WI38 (cell line): ENCODE results near the gene DNAJC6.

Experiments
- H3K4me3 ChIP-seq: 2 replicates; pipeline ENCODE4 v1.5.1; 2011; ENCODE audit warnings: low read depth, mild to moderate bottlenecking, control low read depth, low read length
- TF ChIP-seq, protein P1 (sequence below): IDR thresholded peaks from 2 replicates; pipeline ENCODE4 v1.5.1; 2012; ENCODE audit warnings: low read depth, mild to moderate bottlenecking, control low read depth, low read length

The DNAJC6 gene

DNA sequence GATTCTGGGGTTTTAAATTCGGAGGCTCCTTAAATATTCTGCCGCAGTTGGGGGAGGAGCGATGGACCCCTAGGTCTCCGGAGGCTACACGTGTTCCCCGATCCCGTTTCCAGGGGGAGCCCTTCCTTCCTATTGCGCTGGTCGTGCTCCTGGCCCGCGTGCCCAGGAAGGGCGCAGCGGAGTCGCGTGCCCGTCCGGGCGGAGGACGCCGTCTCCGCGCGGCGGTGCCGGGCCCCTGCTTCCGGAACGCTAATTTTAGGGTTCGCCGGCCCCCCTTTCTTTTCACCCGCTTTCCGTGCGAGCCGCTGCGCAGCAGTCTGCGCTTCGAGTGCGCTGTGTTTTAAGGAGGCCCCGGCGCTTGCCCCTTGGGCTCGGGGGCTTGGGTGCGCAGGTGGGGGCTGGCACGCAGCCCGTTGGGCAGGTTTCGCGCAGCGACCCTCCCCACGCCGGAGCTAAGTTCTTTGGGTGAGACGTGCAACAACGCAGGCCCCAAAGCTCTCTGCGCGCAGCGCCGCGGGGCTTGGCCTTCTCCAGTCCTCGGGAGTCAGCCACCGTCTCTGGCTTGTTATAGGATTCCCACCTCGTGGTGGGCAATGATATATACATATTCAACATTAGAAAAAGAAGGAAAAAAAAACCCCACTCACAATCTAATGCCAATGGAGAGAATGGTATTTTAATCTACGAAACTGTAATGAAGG lies 43.5 kb upstream of the DNAJC6 start:
- TF ChIP-seq, protein P1, sequence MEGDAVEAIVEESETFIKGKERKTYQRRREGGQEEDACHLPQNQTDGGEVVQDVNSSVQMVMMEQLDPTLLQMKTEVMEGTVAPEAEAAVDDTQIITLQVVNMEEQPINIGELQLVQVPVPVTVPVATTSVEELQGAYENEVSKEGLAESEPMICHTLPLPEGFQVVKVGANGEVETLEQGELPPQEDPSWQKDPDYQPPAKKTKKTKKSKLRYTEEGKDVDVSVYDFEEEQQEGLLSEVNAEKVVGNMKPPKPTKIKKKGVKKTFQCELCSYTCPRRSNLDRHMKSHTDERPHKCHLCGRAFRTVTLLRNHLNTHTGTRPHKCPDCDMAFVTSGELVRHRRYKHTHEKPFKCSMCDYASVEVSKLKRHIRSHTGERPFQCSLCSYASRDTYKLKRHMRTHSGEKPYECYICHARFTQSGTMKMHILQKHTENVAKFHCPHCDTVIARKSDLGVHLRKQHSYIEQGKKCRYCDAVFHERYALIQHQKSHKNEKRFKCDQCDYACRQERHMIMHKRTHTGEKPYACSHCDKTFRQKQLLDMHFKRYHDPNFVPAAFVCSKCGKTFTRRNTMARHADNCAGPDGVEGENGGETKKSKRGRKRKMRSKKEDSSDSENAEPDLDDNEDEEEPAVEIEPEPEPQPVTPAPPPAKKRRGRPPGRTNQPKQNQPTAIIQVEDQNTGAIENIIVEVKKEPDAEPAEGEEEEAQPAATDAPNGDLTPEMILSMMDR: no peak

DNA sequence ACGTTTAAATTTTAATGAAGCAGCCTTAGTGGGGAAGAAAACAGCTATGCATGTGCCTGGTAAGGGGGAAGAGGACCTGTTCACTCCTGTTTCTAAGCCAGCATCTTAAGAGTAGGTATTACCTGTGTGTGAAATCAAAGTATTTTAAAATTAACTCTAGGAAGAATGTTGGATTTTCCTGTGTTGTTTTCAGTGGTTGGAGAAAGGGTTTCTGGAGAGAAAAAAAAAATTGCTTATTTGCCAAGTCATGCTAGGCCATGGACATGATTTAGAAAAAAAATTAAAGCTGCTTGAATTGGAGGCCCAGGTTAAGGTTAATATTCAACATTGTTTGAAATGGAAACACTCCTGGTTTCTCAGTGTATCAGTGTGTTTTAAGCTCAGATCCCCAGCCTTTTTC lies 42.9 kb upstream of the DNAJC6 start:
- H3K4me3 ChIP-seq: no peak overlapping the region
- TF ChIP-seq, protein P1: no peak

More for the DNA sequence above, 43.5 kb upstream of the DNAJC6 start:
- no peak overlapping the region for H3K4me3 ChIP-seq

DNA sequence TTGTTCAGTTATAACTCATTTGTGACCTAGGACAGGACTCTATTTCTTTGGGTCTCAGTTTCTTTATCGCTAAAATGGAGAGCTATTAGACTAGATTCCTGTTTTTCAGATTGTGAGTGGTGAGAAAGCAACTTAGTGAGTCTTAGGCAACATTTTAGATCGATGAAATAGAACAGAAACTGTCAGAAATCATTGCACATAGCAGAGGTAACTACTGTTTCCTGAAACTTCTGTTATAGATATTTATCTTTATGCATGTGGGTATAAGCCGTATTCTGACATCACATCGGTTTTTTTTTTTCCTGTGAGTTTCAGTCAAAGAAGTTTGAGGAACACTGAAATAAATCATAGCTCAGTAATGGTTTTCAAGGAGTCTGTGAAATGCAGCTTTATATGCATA lies 42.1 kb upstream of the DNAJC6 start:
- H3K4me3 ChIP-seq: no peak overlapping the region
- TF ChIP-seq, protein P1: no peak

DNA sequence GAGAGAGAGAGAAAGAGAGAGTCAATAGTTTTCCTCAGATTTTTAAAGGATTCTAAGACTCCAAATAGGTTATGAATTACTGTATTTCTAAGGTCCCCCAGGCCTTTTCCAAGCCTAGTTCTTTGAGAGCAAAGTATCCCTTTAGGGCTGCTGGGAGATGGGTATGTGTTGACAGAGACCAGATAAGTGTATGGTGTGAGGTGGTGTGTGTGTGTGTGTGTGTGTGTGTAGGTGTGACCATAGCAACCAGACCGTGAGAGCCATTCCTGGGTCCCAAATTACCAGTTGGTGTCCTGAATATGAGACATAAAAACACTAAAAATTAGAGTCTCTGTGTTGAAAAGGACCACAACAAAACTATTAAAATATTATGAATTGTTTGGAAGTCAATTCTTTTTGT lies 41.7 kb upstream of the DNAJC6 start:
- no peak overlapping the region for H3K4me3 ChIP-seq
- TF ChIP-seq, protein P1: no peak

DNA sequence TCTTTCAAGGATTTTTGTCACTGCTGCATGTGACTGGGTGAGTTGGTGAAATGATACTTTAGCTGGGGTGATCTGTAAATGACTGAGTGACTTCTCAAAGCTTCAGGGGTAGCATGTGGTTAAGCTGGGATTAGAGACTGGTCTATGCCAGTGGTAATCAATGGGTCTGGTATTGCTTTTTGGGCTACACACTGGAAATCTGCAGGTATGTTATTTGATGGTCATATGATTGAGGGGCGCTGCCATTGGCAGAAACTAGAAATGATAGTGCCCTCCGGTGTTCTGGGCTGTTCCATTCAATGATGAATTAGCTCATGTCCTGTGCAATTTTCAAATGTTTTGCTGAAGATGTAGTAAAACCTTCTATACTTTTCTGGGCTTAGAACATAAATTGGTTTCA lies 39.7 kb upstream of the DNAJC6 start:
- TF ChIP-seq, protein P1: no peak
- no peak overlapping the region for H3K4me3 ChIP-seq

DNA sequence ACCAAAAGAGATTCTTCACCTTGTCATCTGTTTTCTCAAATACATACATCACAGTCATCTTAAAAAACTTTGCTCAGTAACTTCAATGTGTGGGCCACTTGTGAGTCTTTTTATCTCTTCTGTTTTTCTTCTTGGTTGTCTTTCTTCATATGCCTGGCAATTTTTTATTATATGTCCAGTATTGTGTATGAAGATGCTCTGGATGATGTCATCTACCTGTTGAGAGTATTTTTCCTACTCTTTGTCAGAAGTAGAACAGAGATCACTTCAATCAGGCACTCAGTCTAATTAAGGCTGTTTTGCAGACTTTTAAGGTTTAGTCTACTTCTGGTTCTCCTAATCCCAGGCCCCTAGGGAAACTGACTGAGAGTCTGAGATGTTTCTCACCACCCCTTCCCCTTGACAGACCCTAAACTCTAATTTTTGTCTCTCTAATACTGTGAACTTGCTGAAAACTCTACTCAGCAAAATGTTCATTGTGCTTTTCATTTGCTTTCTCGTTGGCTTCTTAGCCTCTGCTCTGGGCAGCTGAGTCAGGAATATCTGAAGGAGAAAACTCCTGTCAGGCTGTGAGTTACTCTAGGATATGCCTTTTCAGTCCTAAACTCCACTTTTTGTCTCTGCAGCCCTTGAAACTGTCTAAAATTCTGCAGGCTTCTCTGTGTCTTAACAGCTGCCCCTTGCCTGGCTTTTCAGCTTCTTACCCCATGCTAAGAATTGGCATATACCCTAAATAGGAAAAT lies 33.0 kb upstream of the DNAJC6 start:
- no peak overlapping the region for H3K4me3 ChIP-seq
- TF ChIP-seq, protein P1: no peak
